ENCODE data around the gene INTS2.
"Not testable (repeated sequence)": the region's sequence is repeated elsewhere in the genome, so short reads cannot be mapped to it uniquely, and the experiment has no call there.

Gene INTS2
- total RNA-seq: 42.4 reads per million, percentile 65 among the genes with 10 or more reads in this experiment

- peak; percentile 97 for DNase-seq
Measured at GRCh38 chr17:61927208-61928100, at the start of gene INTS2. INTS2 (minus strand) TSS chr17:61927982; CDS start chr17:61926644, 1,338 bp downstream.

- no peak for DNase-seq
Measured at GRCh38 chr17:61974115-61974514, 46.3 kb upstream of the INTS2 start.

DNA sequence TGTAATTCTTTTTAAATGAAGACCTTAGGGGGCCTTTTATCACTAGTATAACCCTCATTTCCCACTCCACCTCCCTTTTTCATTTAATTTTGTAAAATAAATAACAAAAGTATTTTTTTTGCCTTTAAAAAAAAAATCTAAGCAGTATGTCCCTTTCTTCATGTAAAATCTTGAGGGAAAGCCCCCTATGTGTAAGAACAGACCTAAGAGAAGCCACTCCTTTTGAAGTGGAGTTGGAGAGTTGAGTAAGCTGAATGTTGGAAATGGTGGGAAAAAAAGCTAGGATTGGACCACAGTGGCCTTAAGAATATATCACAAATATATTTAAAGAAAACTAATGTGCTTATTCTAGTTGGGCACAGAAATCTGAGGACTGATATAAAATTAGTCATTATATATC lies 44.5 kb upstream of the INTS2 start:
- DNase-seq: no peak

DNA sequence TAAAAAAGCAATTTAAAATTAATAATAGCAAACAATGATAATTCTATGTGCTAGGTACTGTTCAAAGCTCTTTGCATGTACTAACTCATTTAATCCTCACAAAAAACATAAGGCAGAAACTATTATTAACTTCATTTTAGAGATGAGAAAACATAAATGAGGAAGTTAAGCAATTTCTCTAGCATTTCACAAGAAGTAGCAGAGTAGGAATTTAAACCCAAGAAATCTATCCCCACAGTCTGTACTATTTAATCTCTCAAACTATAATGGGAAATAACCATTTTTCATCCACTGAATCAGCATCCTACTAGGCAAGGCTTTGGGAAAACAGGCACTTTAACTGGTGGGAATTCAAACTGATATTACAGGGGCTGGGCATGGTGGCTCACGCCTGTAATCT lies 42.2 kb upstream of the INTS2 start:
- no peak for DNase-seq

DNA sequence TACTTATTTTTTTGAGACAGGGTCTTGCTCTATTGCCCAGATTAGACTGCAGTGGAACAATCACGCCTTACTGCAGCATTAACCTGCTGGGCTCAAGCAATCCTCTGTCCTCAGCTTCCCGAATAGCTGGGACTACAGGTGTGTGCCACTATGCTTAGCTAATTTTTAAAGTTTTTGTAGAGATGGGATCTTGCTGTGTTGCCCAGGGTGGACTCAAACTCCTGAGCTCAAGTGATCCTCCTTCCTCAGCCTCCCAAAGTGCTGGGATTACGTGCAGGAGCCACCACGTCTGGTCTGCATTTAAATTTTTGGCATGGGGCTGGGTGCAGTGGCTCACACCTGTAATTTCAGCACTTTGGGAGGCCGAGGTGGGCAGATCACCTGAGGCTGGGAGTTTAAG lies 41.0 kb upstream of the INTS2 start:
- DNase-seq: no peak

DNA sequence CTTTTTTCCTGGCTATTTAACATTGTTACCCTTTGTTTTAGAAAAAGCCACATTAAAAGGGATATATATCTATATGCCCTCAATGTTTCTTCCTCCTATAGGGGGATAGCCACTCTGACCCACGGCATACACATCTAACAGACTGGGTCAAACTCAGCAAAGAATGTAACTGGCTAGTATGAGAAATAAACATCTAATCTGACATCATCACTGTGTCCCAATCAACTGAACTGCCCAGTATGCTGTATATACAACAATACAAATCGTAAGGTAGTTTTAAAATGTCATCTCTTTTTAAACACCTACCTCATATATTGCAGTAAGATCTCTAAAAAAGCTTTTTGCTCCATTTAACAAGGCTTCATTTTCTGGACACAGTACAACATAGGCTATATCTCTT lies 39.9 kb upstream of the INTS2 start:
- DNase-seq: no peak

GRCh38 chr17:61966191-61966590 lies 38.4 kb upstream of the INTS2 start:
- no peak for DNase-seq

DNA sequence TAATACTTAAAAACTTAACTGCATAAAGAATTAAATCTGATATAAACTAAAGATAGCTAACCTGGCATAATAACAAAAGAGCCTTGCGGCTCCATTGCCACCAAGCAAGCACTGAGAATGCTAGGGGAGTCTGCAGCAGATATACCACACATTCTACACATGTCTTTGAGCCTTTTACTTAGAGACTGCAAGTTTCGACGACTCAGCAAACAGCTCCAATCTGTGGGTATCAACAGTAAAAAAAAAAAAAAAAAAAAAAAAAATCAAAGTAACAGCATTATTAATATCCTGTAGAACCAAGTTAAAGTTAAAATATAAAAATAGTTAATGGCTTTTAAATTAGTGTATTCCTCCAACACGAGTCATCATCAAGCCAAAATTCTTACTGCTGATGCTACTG lies 27.8 kb upstream of the INTS2 start:
- DNase-seq: no peak

DNA sequence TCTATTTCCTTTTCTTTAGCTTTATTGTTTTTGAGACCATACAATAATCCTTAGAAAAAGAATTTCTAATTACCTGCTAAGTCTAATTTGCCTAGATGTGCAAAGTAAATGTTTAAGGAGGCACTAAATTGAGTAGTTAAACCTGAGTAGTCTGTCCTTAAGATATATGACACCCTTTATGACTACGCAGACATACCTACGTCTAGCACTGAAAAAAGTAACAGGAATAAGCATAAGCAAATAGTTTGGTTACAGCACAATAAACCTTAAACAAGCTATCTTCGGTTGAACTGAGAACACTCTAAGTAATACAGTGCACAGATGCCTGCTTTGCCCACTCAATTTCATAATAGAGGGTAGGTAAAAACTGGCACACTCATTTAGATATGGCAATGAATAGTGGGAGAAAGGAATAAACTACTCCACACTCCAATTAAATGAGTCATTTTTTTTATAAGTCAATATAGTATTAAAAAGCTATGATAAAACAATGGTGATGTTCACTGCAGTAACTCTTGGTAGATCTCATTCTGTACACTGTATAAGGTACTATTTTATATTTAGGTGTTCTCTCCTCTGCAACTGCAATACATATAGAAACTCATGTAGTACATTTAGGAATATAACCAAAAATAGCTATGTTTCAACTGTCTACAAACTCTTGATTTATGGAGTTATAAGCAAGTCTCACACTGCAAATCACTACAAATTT lies 19.7 kb upstream of the INTS2 start:
- DNase-seq: no peak

DNA sequence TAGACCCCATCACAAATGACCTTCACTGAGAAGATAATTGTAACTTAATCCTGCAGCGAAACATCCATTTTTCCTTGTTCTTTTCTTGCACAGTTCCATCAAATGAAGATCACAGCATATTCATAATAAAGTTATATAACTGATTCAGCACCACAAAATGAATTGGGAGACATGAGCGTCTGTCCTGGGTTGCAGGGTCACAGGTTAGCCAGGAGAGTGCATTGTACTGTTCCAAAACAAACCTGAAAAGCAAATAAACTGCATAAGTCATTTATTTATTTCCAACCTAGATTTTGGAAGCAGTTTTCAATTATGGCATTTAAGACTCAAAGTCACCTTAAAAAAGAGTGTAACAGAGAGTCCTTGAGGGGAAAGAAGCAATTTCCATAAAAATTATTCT lies 18.6 kb upstream of the INTS2 start:
- no peak for DNase-seq

DNA sequence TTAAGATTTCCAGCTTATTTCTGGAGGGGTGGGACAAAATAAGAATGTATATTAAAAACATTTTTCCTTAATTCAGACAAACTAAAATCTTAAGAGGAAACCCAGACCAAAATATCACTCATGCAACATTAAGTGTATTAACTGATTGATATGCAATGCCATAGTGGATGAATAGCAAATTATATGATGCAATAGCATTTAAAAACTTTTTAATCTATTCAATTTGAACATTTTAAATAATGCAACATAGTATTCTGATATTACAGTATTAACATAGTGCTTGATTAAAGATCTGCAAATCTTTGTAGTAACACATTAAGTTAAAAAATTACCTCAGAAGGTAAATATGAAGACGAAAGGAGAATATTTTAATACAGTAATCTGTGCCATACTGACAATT lies 15.3 kb upstream of the INTS2 start:
- no peak for DNase-seq

GRCh38 chr17:61942085-61942484 lies 14.3 kb upstream of the INTS2 start:
- no peak for DNase-seq

DNA sequence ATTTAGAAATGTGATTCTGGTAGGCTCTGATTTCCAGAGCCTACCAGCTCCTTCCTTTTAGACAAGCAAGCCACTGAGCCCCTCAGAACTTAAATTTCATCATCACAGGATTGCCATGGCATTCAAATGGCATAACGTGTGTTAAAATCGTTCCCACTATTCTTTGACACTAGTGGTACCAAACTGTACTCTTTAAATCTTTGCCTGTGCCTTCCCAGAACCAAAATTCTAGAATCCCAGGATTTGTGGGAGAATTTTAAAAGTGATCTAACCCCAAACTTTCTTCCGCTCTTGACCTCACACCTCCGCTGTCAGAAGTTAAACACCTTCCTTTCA lies 287 bp upstream of the INTS2 start:
- no peak for DNase-seq

DNA sequence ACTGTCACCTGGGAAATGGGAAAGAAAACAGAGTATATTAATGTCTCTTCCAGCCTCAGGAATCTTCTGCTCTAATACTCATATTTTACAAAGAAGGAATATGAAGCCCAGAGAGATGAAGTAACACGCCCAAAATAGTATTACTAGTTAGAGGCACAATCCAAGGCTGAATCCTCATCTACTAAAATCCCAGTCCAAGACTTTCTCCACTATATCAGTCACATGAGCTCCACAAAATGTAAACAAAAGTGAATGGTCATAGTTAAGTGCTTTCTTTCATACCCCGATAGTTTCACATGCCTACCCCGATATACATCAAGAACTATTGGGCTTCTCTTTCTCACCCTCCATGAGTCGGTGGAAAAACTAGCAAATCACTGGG lies 965 bp downstream of the INTS2 start:
- DNase-seq: no peak

- DNase-seq: not testable (repeated sequence)
Measured at GRCh38 chr17:61915162-61915561, 12.6 kb downstream of the INTS2 start.

DNA sequence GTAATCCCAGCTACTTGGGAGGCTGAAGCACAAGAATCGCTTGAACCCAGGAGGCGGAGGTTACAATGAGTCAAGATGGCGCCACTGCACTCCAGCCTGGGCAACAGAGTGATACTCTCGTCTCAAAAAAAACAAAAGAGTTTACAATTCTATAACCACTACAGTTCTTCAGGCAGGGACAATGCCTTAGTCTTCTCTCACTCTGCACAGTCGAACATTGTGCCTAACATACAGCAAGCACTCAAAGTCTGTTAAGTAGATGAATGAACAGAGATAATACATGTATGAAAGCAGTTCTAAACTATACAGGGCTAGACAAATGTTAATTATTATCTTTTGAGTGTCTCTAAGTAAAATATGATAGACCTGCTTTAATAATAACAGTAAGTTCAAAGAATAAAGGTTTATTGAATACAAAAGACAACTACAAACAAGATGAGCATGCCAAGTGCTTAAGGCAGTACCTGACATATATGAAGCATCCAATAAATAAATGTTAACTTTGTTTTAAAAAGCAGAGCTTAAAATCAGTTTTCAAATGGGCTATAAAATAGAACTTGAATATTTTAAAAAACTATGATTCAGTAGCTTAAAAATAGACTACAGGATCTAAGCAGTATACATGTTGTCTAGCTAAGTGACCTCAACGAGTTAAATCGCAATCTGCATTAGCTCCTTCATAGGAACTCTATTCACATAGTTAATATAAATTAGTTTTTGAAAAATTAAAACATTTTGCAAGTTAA lies 19.3 kb downstream of the INTS2 start:
- no peak for DNase-seq

- DNase-seq: no peak
Measured at GRCh38 chr17:61907361-61907760, 20.4 kb downstream of the INTS2 start.

- no peak for DNase-seq
Measured at GRCh38 chr17:61904094-61904710, 23.6 kb downstream of the INTS2 start.

DNA sequence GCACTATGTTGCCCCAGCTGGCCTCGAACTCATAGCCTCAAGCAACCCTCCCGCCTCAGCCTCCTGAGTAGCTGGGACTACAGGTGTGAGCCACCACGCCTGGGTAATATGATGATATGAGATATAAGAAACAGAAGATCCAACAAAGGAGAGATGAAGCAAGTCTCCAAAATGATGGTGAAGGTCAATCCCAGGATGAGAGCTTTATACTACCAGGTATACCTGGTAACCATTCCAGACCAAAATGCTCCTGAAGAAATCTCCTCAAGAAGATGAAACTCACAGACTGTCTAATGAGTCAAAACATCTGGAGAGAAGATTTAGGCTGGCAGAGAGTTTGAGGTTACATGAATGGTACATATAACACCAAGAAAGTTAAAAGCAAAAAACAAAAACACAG lies 24.5 kb downstream of the INTS2 start:
- no peak for DNase-seq

- no peak for DNase-seq
Measured at GRCh38 chr17:61897548-61898180, 30.1 kb downstream of the INTS2 start.

DNA sequence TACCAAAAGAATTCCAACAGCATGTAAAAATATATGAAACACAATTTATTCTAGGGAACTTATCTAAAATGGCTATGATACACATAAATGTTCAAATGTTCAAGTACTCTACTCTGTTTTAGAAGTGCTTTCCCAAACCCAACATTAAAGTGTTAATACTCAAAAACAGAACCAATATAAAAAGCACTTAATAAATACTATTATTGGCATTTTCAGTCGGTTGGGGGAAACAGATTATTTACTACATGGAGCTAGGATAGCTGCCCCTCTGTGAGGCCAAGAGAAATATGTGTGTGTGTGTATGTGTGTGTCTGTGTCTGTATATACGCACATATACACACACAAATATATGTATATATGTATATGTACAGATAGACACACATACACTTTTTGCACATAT lies 32.4 kb downstream of the INTS2 start:
- no peak for DNase-seq

DNA sequence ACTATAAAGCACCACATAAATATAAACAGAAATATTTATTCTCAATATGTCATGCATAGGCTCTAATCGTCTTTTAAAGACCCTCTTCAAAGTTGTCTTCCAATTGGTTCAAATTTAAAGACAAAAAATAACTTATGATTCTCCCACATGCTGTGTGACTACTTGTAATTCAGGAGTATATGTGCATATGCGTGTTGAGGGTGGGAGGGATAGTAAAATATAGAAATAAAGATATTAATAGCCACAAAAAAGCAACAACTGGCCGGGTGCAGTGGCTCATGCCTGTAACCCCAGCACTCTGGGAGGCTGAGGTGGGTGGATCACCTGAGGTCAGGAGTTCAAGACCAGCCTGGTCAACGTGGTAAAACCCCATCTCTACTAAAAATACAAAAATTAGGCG lies 33.5 kb downstream of the INTS2 start:
- DNase-seq: not testable (repeated sequence)

DNA sequence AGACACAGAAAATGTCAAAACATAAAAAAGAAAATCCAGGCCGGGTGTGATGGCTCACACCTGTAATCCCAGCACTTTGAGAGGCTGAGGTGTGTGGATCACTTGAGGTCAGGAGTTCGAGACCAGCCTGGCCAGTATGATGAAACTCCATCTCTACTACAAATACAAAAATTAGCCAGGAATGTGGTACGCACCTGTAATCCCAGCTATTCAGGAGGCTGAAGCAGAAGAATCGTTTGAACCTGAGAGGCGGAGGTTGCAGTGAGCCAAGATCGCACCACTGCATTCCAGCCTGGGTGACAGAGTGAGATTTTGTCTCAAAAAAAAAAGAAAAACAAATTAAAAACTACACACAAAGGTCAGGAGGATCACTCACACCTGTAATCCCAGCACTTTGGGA lies 40.0 kb downstream of the INTS2 start:
- DNase-seq: not testable (repeated sequence)

Data from effector CD4-positive, alpha-beta T cell (primary cell).